ENCODE results near the gene NFIB. TPM values are rescaled to one million over a fixed set of nuclear protein-coding genes. Genes with fewer than 3 reads are reported as not detected.

NFIB gene
- total RNA-seq, 1 donor from 2014 or later = 2.4 TPM

GRCh38 chr9:14164908-14165307, 149.0 kb downstream of the NFIB start:
- DNase-seq (ENCODE audit: low read depth) = no peak
- TF ChIP-seq CTCF (conservative IDR thresholded peaks at IDR 0.05; ENCODE audit: low read depth, low read length) = no peak
- H3K4me3 ChIP-seq (ENCODE audit: low read depth, low read length) = no peak overlapping the region

GRCh38 chr9:14159440-14160216, 154.3 kb downstream of the NFIB start:
- no peak for DNase-seq (ENCODE audit: low read depth)
- TF ChIP-seq CTCF (conservative IDR thresholded peaks at IDR 0.05; ENCODE audit: low read depth, low read length) = no peak
- H3K4me3 ChIP-seq (ENCODE audit: low read depth, low read length) = no peak overlapping the region

- DNase-seq (ENCODE audit: low read depth) = no peak
- no peak for TF ChIP-seq CTCF (conservative IDR thresholded peaks at IDR 0.05; ENCODE audit: low read depth, low read length)
- no peak overlapping the region for H3K4me3 ChIP-seq (ENCODE audit: low read depth, low read length)
Measured at GRCh38 chr9:14158916-14159315, 155.0 kb downstream of the NFIB start.

- no peak for TF ChIP-seq CTCF (conservative IDR thresholded peaks at IDR 0.05; ENCODE audit: low read depth, low read length)
- no peak for DNase-seq (ENCODE audit: low read depth)
- H3K4me3 ChIP-seq (ENCODE audit: low read depth, low read length) = no peak overlapping the region
Measured at GRCh38 chr9:14158136-14158813, 155.7 kb downstream of the NFIB start.

GRCh38 chr9:14157191-14157590, 156.8 kb downstream of the NFIB start:
- TF ChIP-seq CTCF (conservative IDR thresholded peaks at IDR 0.05; ENCODE audit: low read depth, low read length) = no peak
- no peak for DNase-seq (ENCODE audit: low read depth)
- H3K4me3 ChIP-seq (ENCODE audit: low read depth, low read length) = no peak overlapping the region

- no peak overlapping the region for H3K4me3 ChIP-seq (ENCODE audit: low read depth, low read length)
- TF ChIP-seq CTCF (conservative IDR thresholded peaks at IDR 0.05; ENCODE audit: low read depth, low read length) = no peak
- DNase-seq (ENCODE audit: low read depth) = no peak
Measured at GRCh38 chr9:14156046-14156445, 157.9 kb downstream of the NFIB start.
